Memory B cell (primary cell): Measurements from ENCODE around the gene PSMD7.
A peak's percentile ranks its signal among the peaks of the same experiment; 100 is the strongest.

ENCODE experiments used
- ATAC-seq: fragments of 150-1000 bp; cut with Tn5 transposase; 2 replicates; pipeline ENCODE4 v1.10.0; 2021; ENCODE audit warnings: low read depth, mild to moderate bottlenecking, moderate library complexity
- DNase-seq, 2 donors: peaks; one replicate each; pipeline ENCODE4 v3.0.0; 2022; ENCODE audit warnings: low spot score in 2 of 2
- H3K27ac Mint-ChIP-seq: one replicate; pipeline ENCODE4 v1.8.0; 2022; ENCODE audit warnings: mild to moderate bottlenecking, moderate library complexity, mixed read lengths
- H3K27me3 Mint-ChIP-seq: one replicate; pipeline ENCODE4 v1.8.0; 2022; ENCODE audit warnings: mixed read lengths
- H3K36me3 Mint-ChIP-seq: one replicate; pipeline ENCODE4 v1.8.0; 2022; ENCODE audit warnings: mild to moderate bottlenecking, mixed read lengths
- H3K4me1 Mint-ChIP-seq: one replicate; pipeline ENCODE4 v1.8.0; 2022; ENCODE audit warnings: mixed read lengths
- H3K4me3 Mint-ChIP-seq: one replicate; pipeline ENCODE4 v1.8.0; 2022; ENCODE audit warnings: mild to moderate bottlenecking, moderate library complexity, mixed read lengths
- H3K9me3 Mint-ChIP-seq: one replicate; pipeline ENCODE4 v1.8.0; 2022; ENCODE audit warnings: mixed read lengths

The PSMD7 gene

GRCh38 chr16:74296432-74297144 lies at the start of gene PSMD7:
Gene PSMD7, plus strand, starts transcription at chr16:74296814. Its CDS starts 101 bp downstream, at chr16:74296915.
- Mint-ChIP-seq H3K9me3 (no peaks in the 10 kb centered on the region), H3K4me3 (peak within 1 kb of the TSS; percentile 94), H3K27me3 (no peaks in the 10 kb centered on the region), H3K36me3 (peaks cover 7% of the 10 kb centered on the region), H3K27ac (peak within 1 kb of the TSS; percentile 99), H3K4me1 (peaks cover 12% of the 10 kb centered on the region)
- peak; percentile 85 to 91 for DNase-seq
- ATAC-seq, result peak; percentile 91

- no peak for ATAC-seq
- no peak overlapping the region for H3K27ac Mint-ChIP-seq
- peaks cover 11% of the 10 kb centered on the region for H3K27me3 Mint-ChIP-seq
- H3K36me3 Mint-ChIP-seq, result no peaks in the 10 kb centered on the region
- no peak overlapping the region for H3K4me3 Mint-ChIP-seq
- no peaks in the 10 kb centered on the region for H3K9me3 Mint-ChIP-seq
- DNase-seq, result no peak
- no peaks in the 10 kb centered on the region for H3K4me1 Mint-ChIP-seq
These were observed 47.4 kb upstream of the PSMD7 start for GRCh38 chr16:74249254-74249653.

GRCh38 chr16:74249846-74250245 lies 46.8 kb upstream of the PSMD7 start:
- Mint-ChIP-seq H3K4me1 (no peaks in the 10 kb centered on the region), H3K27me3 (peaks cover 10% of the 10 kb centered on the region), H3K36me3 (no peaks in the 10 kb centered on the region), H3K27ac (no peak overlapping the region), H3K4me3 (no peak overlapping the region), H3K9me3 (no peaks in the 10 kb centered on the region)
- DNase-seq, result no peak
- no peak for ATAC-seq

- Mint-ChIP-seq H3K27ac (no peak overlapping the region), H3K36me3 (no peaks in the 10 kb centered on the region), H3K4me1 (peaks cover 6% of the 10 kb centered on the region), H3K9me3 (no peaks in the 10 kb centered on the region), H3K4me3 (no peak overlapping the region), H3K27me3 (peaks cover 5% of the 10 kb centered on the region)
- ATAC-seq, result no peak
- no peak for DNase-seq
These were observed 44.3 kb upstream of the PSMD7 start for GRCh38 chr16:74252329-74252728.

GRCh38 chr16:74253161-74253938 lies 43.3 kb upstream of the PSMD7 start:
- Mint-ChIP-seq H3K27me3 (peaks cover under 1% of the 10 kb centered on the region), H3K4me1 (peaks cover 6% of the 10 kb centered on the region), H3K36me3 (no peaks in the 10 kb centered on the region), H3K27ac (no peak overlapping the region), H3K9me3 (no peaks in the 10 kb centered on the region), H3K4me3 (no peak overlapping the region)
- DNase-seq, result no peak
- ATAC-seq, result no peak

- Mint-ChIP-seq H3K27me3 (no peaks in the 10 kb centered on the region), H3K9me3 (no peaks in the 10 kb centered on the region), H3K4me1 (peaks cover 6% of the 10 kb centered on the region), H3K4me3 (no peak overlapping the region), H3K36me3 (no peaks in the 10 kb centered on the region), H3K27ac (no peak overlapping the region)
- ATAC-seq (peak; percentile 88), DNase-seq (peak in 1 of 2 donors; percentile 9)
These were observed 39.6 kb upstream of the PSMD7 start for GRCh38 chr16:74257061-74257460.

GRCh38 chr16:74261068-74261467 lies 35.5 kb upstream of the PSMD7 start:
- Mint-ChIP-seq H3K4me3 (no peak overlapping the region), H3K27ac (no peak overlapping the region), H3K4me1 (peaks cover 6% of the 10 kb centered on the region), H3K27me3 (peaks cover 1% of the 10 kb centered on the region), H3K9me3 (no peaks in the 10 kb centered on the region), H3K36me3 (no peaks in the 10 kb centered on the region)
- DNase-seq (no peak), ATAC-seq (no peak)

GRCh38 chr16:74264811-74265210 lies 31.8 kb upstream of the PSMD7 start:
- no peaks in the 10 kb centered on the region for H3K36me3 Mint-ChIP-seq
- H3K27me3 Mint-ChIP-seq, result peaks cover 1% of the 10 kb centered on the region
- H3K9me3 Mint-ChIP-seq, result no peaks in the 10 kb centered on the region
- DNase-seq (no peak), ATAC-seq (no peak)
- H3K27ac Mint-ChIP-seq, result no peak overlapping the region
- no peak overlapping the region for H3K4me3 Mint-ChIP-seq
- no peaks in the 10 kb centered on the region for H3K4me1 Mint-ChIP-seq

- Mint-ChIP-seq H3K27me3 (peaks cover 4% of the 10 kb centered on the region), H3K27ac (no peak overlapping the region), H3K36me3 (peaks cover 4% of the 10 kb centered on the region), H3K4me3 (no peak overlapping the region), H3K9me3 (no peaks in the 10 kb centered on the region), H3K4me1 (no peaks in the 10 kb centered on the region)
- DNase-seq, result no peak
- no peak for ATAC-seq
These were observed 28.2 kb upstream of the PSMD7 start for GRCh38 chr16:74268372-74268782.

- ATAC-seq (no peak), DNase-seq (no peak)
- Mint-ChIP-seq H3K27ac (no peak overlapping the region), H3K4me1 (no peaks in the 10 kb centered on the region), H3K4me3 (no peak overlapping the region), H3K36me3 (peaks cover 6% of the 10 kb centered on the region), H3K9me3 (no peaks in the 10 kb centered on the region), H3K27me3 (peaks cover 5% of the 10 kb centered on the region)
These were observed 24.7 kb upstream of the PSMD7 start for GRCh38 chr16:74271872-74272271.

- Mint-ChIP-seq H3K4me1 (no peaks in the 10 kb centered on the region), H3K27ac (no peak overlapping the region), H3K9me3 (peaks cover 3% of the 10 kb centered on the region), H3K36me3 (peaks cover 10% of the 10 kb centered on the region), H3K4me3 (no peak overlapping the region), H3K27me3 (peaks cover 9% of the 10 kb centered on the region)
- ATAC-seq, result no peak
- no peak for DNase-seq
These were observed 21.5 kb upstream of the PSMD7 start for GRCh38 chr16:74275031-74275636.

GRCh38 chr16:74275711-74276110 lies 20.9 kb upstream of the PSMD7 start:
- ATAC-seq (no peak), DNase-seq (no peak)
- peaks cover 11% of the 10 kb centered on the region for H3K36me3 Mint-ChIP-seq
- H3K9me3 Mint-ChIP-seq, result peaks cover 3% of the 10 kb centered on the region
- H3K4me1 Mint-ChIP-seq, result no peaks in the 10 kb centered on the region
- no peak overlapping the region for H3K4me3 Mint-ChIP-seq
- H3K27ac Mint-ChIP-seq, result no peak overlapping the region
- peaks cover 11% of the 10 kb centered on the region for H3K27me3 Mint-ChIP-seq

GRCh38 chr16:74277974-74278373 lies 18.6 kb upstream of the PSMD7 start:
- H3K27ac Mint-ChIP-seq, result no peak overlapping the region
- no peaks in the 10 kb centered on the region for H3K4me1 Mint-ChIP-seq
- DNase-seq (no peak), ATAC-seq (no peak)
- H3K4me3 Mint-ChIP-seq, result no peak overlapping the region
- peaks cover 3% of the 10 kb centered on the region for H3K9me3 Mint-ChIP-seq
- H3K36me3 Mint-ChIP-seq, result peaks cover 8% of the 10 kb centered on the region
- peaks cover 9% of the 10 kb centered on the region for H3K27me3 Mint-ChIP-seq

GRCh38 chr16:74279266-74279665 lies 17.3 kb upstream of the PSMD7 start:
- Mint-ChIP-seq H3K27me3 (peaks cover 6% of the 10 kb centered on the region), H3K4me1 (no peaks in the 10 kb centered on the region), H3K9me3 (peaks cover 3% of the 10 kb centered on the region), H3K27ac (no peak overlapping the region), H3K4me3 (no peak overlapping the region), H3K36me3 (peaks cover 6% of the 10 kb centered on the region)
- DNase-seq (no peak), ATAC-seq (no peak)
